Mesenchymal stem cell (in vitro differentiated cells and primary cell): ENCODE results near the gene NANOS1.

Experiments
- DNase-seq: peaks from one replicate; pipeline ENCODE4 v3.0.0-alpha.2; 2013
- H2AFZ ChIP-seq: one replicate; pipeline ENCODE4 v1.6.1; 2013; ENCODE audit warnings: low read depth, mild to moderate bottlenecking, control low read depth, inconsistent platforms, low read length, moderate library complexity
- H2AK5ac ChIP-seq: 2 replicates; pipeline ENCODE4 v1.6.1; 2013; ENCODE audit warnings: low read length, moderate library complexity, mild to moderate bottlenecking, inconsistent platforms; ENCODE audit not compliant: severe bottlenecking
- H2BK120ac ChIP-seq: one replicate; pipeline ENCODE4 v1.6.1; 2013; ENCODE audit warnings: low read depth, mild to moderate bottlenecking, inconsistent platforms, low read length, moderate library complexity
- H2BK12ac ChIP-seq, 2 experiments: one replicate each; pipeline ENCODE4 v1.6.1; 2013; ENCODE audit warnings: inconsistent platforms in 2 of 2, low read length in 2 of 2, mild to moderate bottlenecking in 2 of 2, moderate library complexity in 2 of 2, control low read depth in 1 of 2
- H2BK15ac ChIP-seq: one replicate; pipeline ENCODE4 v1.6.1; 2013; ENCODE audit warnings: mild to moderate bottlenecking, low read depth, inconsistent platforms; ENCODE audit not compliant: poor library complexity, severe bottlenecking
- H2BK5ac ChIP-seq: 2 replicates; pipeline ENCODE4 v1.6.1; 2013; ENCODE audit warnings: low read depth, mild to moderate bottlenecking, low read length, control low read depth, inconsistent platforms; ENCODE audit not compliant: poor library complexity, severe bottlenecking
- H3K14ac ChIP-seq, 2 experiments: one replicate each; pipeline ENCODE4 v1.6.1; 2013; ENCODE audit warnings: inconsistent platforms in 2 of 2, low read length in 2 of 2, control low read depth in 1 of 2, mild to moderate bottlenecking in 1 of 2, moderate library complexity in 1 of 2
- H3K18ac ChIP-seq, 2 experiments: one replicate each; pipeline ENCODE4 v1.6.1; 2013; ENCODE audit warnings: inconsistent platforms in 2 of 2, low read length in 2 of 2, control low read depth in 1 of 2, low read depth in 1 of 2, mild to moderate bottlenecking in 1 of 2
- H3K23ac ChIP-seq, 2 experiments: one replicate each; pipeline ENCODE4 v1.6.1; 2013; ENCODE audit warnings: inconsistent platforms in 2 of 2, low read length in 2 of 2, mild to moderate bottlenecking in 2 of 2, moderate library complexity in 2 of 2, control low read depth in 1 of 2
- H3K27ac ChIP-seq: 2 replicates; pipeline ENCODE4 v1.5.1; 2013; ENCODE audit warnings: mild to moderate bottlenecking, moderate library complexity, low read length, control low read depth, inconsistent platforms; ENCODE audit not compliant: poor library complexity, severe bottlenecking
- H3K27me3 ChIP-seq, 2 experiments: 2 replicates each; pipeline versions ENCODE4 v1.6.1 to v1.7.0; 2013; ENCODE audit warnings: low read length in 2 of 2, mild to moderate bottlenecking in 2 of 2, moderate library complexity in 2 of 2, control low read depth in 1 of 2, inconsistent platforms in 1 of 2; ENCODE audit not compliant: control insufficient read depth in 1 of 2, insufficient read depth in 1 of 2
- H3K36me3 ChIP-seq, 2 experiments: 2 replicates each; pipeline versions ENCODE4 v1.6.1 to v1.7.0; 2013; ENCODE audit warnings: low read length in 2 of 2, control low read depth in 1 of 2, inconsistent platforms in 1 of 2, low read depth in 1 of 2, mild to moderate bottlenecking in 1 of 2; ENCODE audit not compliant: insufficient read depth in 2 of 2, control insufficient read depth in 1 of 2
- H3K4ac ChIP-seq, 2 experiments: one replicate each; pipeline ENCODE4 v1.6.1; 2013; ENCODE audit warnings: inconsistent platforms in 2 of 2, low read length in 2 of 2, mild to moderate bottlenecking in 2 of 2, moderate library complexity in 2 of 2, control low read depth in 1 of 2, low read depth in 1 of 2
- H3K4me1 ChIP-seq: 2 replicates; pipeline ENCODE4 v1.6.1; 2013; ENCODE audit warnings: low read depth, low read length, control low read depth; ENCODE audit not compliant: control insufficient read depth, insufficient read depth
- H3K4me2 ChIP-seq: 2 replicates; pipeline ENCODE4 v1.6.1; 2013; ENCODE audit warnings: low read length, mild to moderate bottlenecking, inconsistent platforms; ENCODE audit not compliant: poor library complexity, severe bottlenecking
- H3K4me3 ChIP-seq, 2 experiments: 2 replicates each; pipeline versions ENCODE4 v1.5.1 to v1.7.0; 2013; ENCODE audit warnings: low read length in 2 of 2, mild to moderate bottlenecking in 2 of 2, control low read depth in 1 of 2, low read depth in 1 of 2; ENCODE audit not compliant: insufficient read depth in 1 of 2
- H3K79me1 ChIP-seq: replicated peaks from 2 replicates; pipeline ENCODE4 v1.6.1; 2013; ENCODE audit warnings: mild to moderate bottlenecking, control low read depth, low read length, inconsistent platforms; ENCODE audit not compliant: poor library complexity, severe bottlenecking
- H3K9ac ChIP-seq: 2 replicates; pipeline ENCODE4 v1.7.0; 2013; ENCODE audit warnings: mild to moderate bottlenecking, low read length, moderate library complexity
- H3K9me3 ChIP-seq: 2 replicates; pipeline ENCODE4 v1.7.0; 2013; ENCODE audit warnings: mild to moderate bottlenecking, low read length; ENCODE audit not compliant: control insufficient read depth
- H4K8ac ChIP-seq: one replicate; pipeline ENCODE4 v1.6.1; 2013; ENCODE audit warnings: inconsistent platforms, mild to moderate bottlenecking, low read length, moderate library complexity
- H4K91ac ChIP-seq: one replicate; pipeline ENCODE4 v1.6.1; 2013; ENCODE audit warnings: mild to moderate bottlenecking, low read length, inconsistent platforms
- WGBS: methylation state at CpG from one replicate; pipeline ENCODE4 v1.1.7; 2013; ENCODE audit warnings: mixed read lengths; 5-methylcytosine and 5-hydroxymethylcytosine counted together

Gene NANOS1

GRCh38 chr10:119051775-119052174, 22.3 kb downstream of the NANOS1 start:
- Histone ChIP-seq H3K79me1 (peaks cover 6% of the 10 kb centered on the region), H2AFZ (no peak overlapping the region), H2BK15ac (no peak overlapping the region), H3K4me2 (no peak overlapping the region), H3K4me1 (no peaks in the 10 kb centered on the region), H3K27ac (no peak overlapping the region), H3K4me3 (no peak overlapping the region), H2BK120ac (no peak overlapping the region), H3K9ac (no peak overlapping the region), H2BK5ac (no peak overlapping the region), H3K14ac (no peak overlapping the region), H4K91ac (no peak overlapping the region), H4K8ac (no peak overlapping the region), H3K18ac (no peak overlapping the region), H3K4ac (no peak overlapping the region), H3K36me3 (peaks cover 40 to 98% of the 10 kb centered on the region in 2 experiments), H2BK12ac (no peak overlapping the region), H3K23ac (no peak overlapping the region), H2AK5ac (no peak overlapping the region), H3K9me3 (no peaks in the 10 kb centered on the region), H3K27me3 (no peaks in the 10 kb centered on the region)
- no peak for DNase-seq
- 85% methylated on average over 3 of the region's 3 CpGs for WGBS

GRCh38 chr10:119055472-119055871, 26.0 kb downstream of the NANOS1 start:
- H3K18ac ChIP-seq: no peak overlapping the region
- H4K8ac ChIP-seq: no peak overlapping the region
- H3K9ac ChIP-seq: no peak overlapping the region
- no peak overlapping the region for H3K27ac ChIP-seq
- H4K91ac ChIP-seq: no peak overlapping the region
- H3K4me1 ChIP-seq: no peaks in the 10 kb centered on the region
- H2BK15ac ChIP-seq: no peak overlapping the region
- H3K4ac ChIP-seq: no peak overlapping the region
- H3K4me2 ChIP-seq: no peak overlapping the region
- peaks cover 39 to 98% of the 10 kb centered on the region in 2 experiments for H3K36me3 ChIP-seq
- no peak overlapping the region for H2AFZ ChIP-seq
- peaks cover 13% of the 10 kb centered on the region for H3K79me1 ChIP-seq
- no peak overlapping the region for H2BK120ac ChIP-seq
- H3K9me3 ChIP-seq: no peaks in the 10 kb centered on the region
- WGBS: no CpG with 5 or more reads among the region's 1 CpG
- H3K23ac ChIP-seq: no peak overlapping the region
- H2AK5ac ChIP-seq: no peak overlapping the region
- no peaks in the 10 kb centered on the region for H3K27me3 ChIP-seq
- no peak overlapping the region for H3K4me3 ChIP-seq
- H2BK12ac ChIP-seq: no peak overlapping the region
- H3K14ac ChIP-seq: no peak overlapping the region
- DNase-seq: no peak
- H2BK5ac ChIP-seq: no peak overlapping the region

- Histone ChIP-seq H4K8ac (no peak overlapping the region), H2BK120ac (no peak overlapping the region), H3K4ac (no peak overlapping the region), H2BK15ac (no peak overlapping the region), H2BK5ac (no peak overlapping the region), H3K4me2 (no peak overlapping the region), H3K9ac (no peak overlapping the region), H4K91ac (no peak overlapping the region), H3K27ac (no peak overlapping the region), H3K9me3 (no peaks in the 10 kb centered on the region), H3K36me3 (peaks cover 37 to 98% of the 10 kb centered on the region in 2 experiments), H3K18ac (no peak overlapping the region), H3K23ac (no peak overlapping the region), H2BK12ac (no peak overlapping the region), H3K27me3 (no peaks in the 10 kb centered on the region), H2AFZ (no peak overlapping the region), H2AK5ac (no peak overlapping the region), H3K79me1 (peaks cover 11% of the 10 kb centered on the region), H3K14ac (no peak overlapping the region), H3K4me3 (no peak overlapping the region), H3K4me1 (no peaks in the 10 kb centered on the region)
- 97% methylated on average over 11 of the region's 11 CpGs for WGBS
- DNase-seq: no peak
These were observed 28.5 kb downstream of the NANOS1 start for GRCh38 chr10:119058010-119058409.

GRCh38 chr10:119059557-119059956, 30.0 kb downstream of the NANOS1 start:
- no peak overlapping the region for H4K91ac ChIP-seq
- H3K4me3 ChIP-seq: no peak overlapping the region
- no peak overlapping the region for H3K23ac ChIP-seq
- no peak overlapping the region for H3K4ac ChIP-seq
- no peak overlapping the region for H3K14ac ChIP-seq
- no peaks in the 10 kb centered on the region for H3K4me1 ChIP-seq
- H3K9ac ChIP-seq: no peak overlapping the region
- no peak overlapping the region for H3K18ac ChIP-seq
- H4K8ac ChIP-seq: no peak overlapping the region
- no peak overlapping the region for H2AFZ ChIP-seq
- no peak overlapping the region for H3K4me2 ChIP-seq
- H2BK12ac ChIP-seq: no peak overlapping the region
- peaks cover 32 to 99% of the 10 kb centered on the region in 2 experiments for H3K36me3 ChIP-seq
- no peaks in the 10 kb centered on the region for H3K9me3 ChIP-seq
- H3K27me3 ChIP-seq: no peaks in the 10 kb centered on the region
- WGBS: 97% methylated on average over 4 of the region's 4 CpGs
- DNase-seq: no peak
- H2BK120ac ChIP-seq: no peak overlapping the region
- no peak overlapping the region for H3K27ac ChIP-seq
- no peak overlapping the region for H2AK5ac ChIP-seq
- H2BK15ac ChIP-seq: no peak overlapping the region
- peaks cover 13% of the 10 kb centered on the region for H3K79me1 ChIP-seq
- H2BK5ac ChIP-seq: no peak overlapping the region
